K562 (cell line): Measurements from ENCODE around the gene GLIS1. TPM values are rescaled to one million over a fixed set of nuclear protein-coding genes. Genes with fewer than 3 reads are reported as not detected.

Experiments used
- ATAC-seq: fragments of 200-7000 bp; cut with Tn5 transposase; 3 replicates; pipeline ENCODE4 v1.9.1; 2020; ENCODE audit warnings: moderate library complexity
- Bru-seq: library from RNA; stranded (reverse); fragments of 400-500 nt; gene quantifications from one replicate; lab custom pipeline; 2021; lab: Mats Ljungman, UMichigan
- BruChase-seq, 2 experiments: library from RNA; stranded (reverse); fragments of 400-500 nt; gene quantifications; one replicate each; lab custom pipeline; 2021; lab: Mats Ljungman, UMichigan
- BruUV-seq: library from RNA; stranded (reverse); fragments of 400-500 nt; replicated peaks from 2 replicates; lab custom pipeline; 2021; lab: Mats Ljungman, UMichigan
- CTCF ChIA-PET: fragments of 300-600 bp; formaldehyde crosslinking; extraction: SDS; loops from one replicate; lab custom pipeline; 2021; ENCODE audit warnings: low intra/inter-chr PET ratio; lab: Yijun Ruan, JAX
- POLR2A ChIA-PET: fragments of 300-600, 350-650 bp; sonication (Branson Sonifier 250); formaldehyde crosslinking; extraction: SDS; loops from one replicate; lab custom pipeline; 2021; ENCODE audit warnings: antibody characterized with exemption, inconsistent platforms; lab: Yijun Ruan, JAX
- DNase-seq, 4 experiments: peaks; one replicate each; pipeline versions ENCODE4 v3.0.0 to v3.0.0-alpha.2; 2011 to 2018; ENCODE audit warnings: low spot score in 3 of 4, mixed read lengths in 3 of 4; ENCODE audit errors: extremely low read depth in 1 of 4
- FAIRE-seq: peaks from 2 replicates; lab custom pipeline; 2011; peaks lifted over from hg19 to GRCh38; lab: Jason Lieb, UNC
- H2AFZ ChIP-seq: 2 replicates; pipeline ENCODE4 v1.6.0; 2011; ENCODE audit warnings: low read depth, low read length, control low read depth, inconsistent platforms
- H3K27ac ChIP-seq: fragments of 200-600 bp; 3 replicates; pipeline ENCODE4 v1.8.0; 2011; ENCODE audit warnings: low read depth, mild to moderate bottlenecking, control low read depth, inconsistent platforms, low read length, moderate library complexity, mixed read lengths; ENCODE audit errors: extremely low read depth
- H3K27me3 ChIP-seq, 2 experiments: fragments of 300-600 bp in 1 of 2; 2 replicates in 1 of 2; 3 replicates in 1 of 2; pipeline versions ENCODE4 v1.6.0 to v1.8.0; 2011; ENCODE audit warnings: inconsistent platforms in 2 of 2, low read length in 2 of 2, mild to moderate bottlenecking in 1 of 2, mixed read lengths in 1 of 2, moderate library complexity in 1 of 2; ENCODE audit not compliant: control insufficient read depth in 2 of 2, insufficient read depth in 2 of 2
- H3K36me3 ChIP-seq: fragments of 300-600 bp; 3 replicates; pipeline ENCODE4 v1.8.0; 2011; ENCODE audit warnings: mild to moderate bottlenecking, low read length, inconsistent platforms; ENCODE audit not compliant: control insufficient read depth, insufficient read depth
- H3K4me1 ChIP-seq, 2 experiments: fragments of 200-600 bp in 1 of 2; replicated peaks in 1 of 2; 2 replicates in 1 of 2; 3 replicates in 1 of 2; pipeline versions ENCODE4 v1.5.1 to v1.8.0; 2011; ENCODE audit warnings: inconsistent platforms in 2 of 2, low read length in 2 of 2, mild to moderate bottlenecking in 1 of 2, mixed read lengths in 1 of 2, moderate library complexity in 1 of 2; ENCODE audit not compliant: control insufficient read depth in 2 of 2, insufficient read depth in 2 of 2
- H3K4me2 ChIP-seq: 2 replicates; pipeline ENCODE4 v1.6.1; 2011; ENCODE audit warnings: low read length, control low read depth, inconsistent platforms, mixed read lengths; ENCODE audit not compliant: insufficient read depth
- H3K4me3 ChIP-seq: fragments of 200-600 bp; sonication (generic), shearing (Covaris generic); 2 replicates; pipeline ENCODE4 v1.5.1; 2016; ENCODE audit warnings: control low read depth, inconsistent platforms
- H3K79me2 ChIP-seq: fragments of 200-600 bp; 3 replicates; pipeline ENCODE4 v1.8.0; 2011; ENCODE audit warnings: low read length, inconsistent platforms; ENCODE audit not compliant: control insufficient read depth, insufficient read depth
- H3K9ac ChIP-seq, 2 experiments: 2 replicates each; pipeline versions ENCODE4 v1.6.0 to v1.6.1; 2011; ENCODE audit warnings: low read depth in 2 of 2, low read length in 2 of 2, control low read depth in 1 of 2, inconsistent platforms in 1 of 2, mild to moderate bottlenecking in 1 of 2, mixed read lengths in 1 of 2; ENCODE audit not compliant: insufficient read depth in 1 of 2
- H3K9me1 ChIP-seq: one replicate; pipeline ENCODE4 v1.6.0; 2011; ENCODE audit warnings: inconsistent platforms, mild to moderate bottlenecking, low read length, moderate library complexity; ENCODE audit not compliant: control insufficient read depth, insufficient read depth
- H3K9me3 ChIP-seq: replicated peaks from 2 replicates; pipeline ENCODE4 v1.5.1; 2011; ENCODE audit warnings: low read depth, low read length, inconsistent platforms; ENCODE audit not compliant: control insufficient read depth, insufficient read depth
- H4K20me1 ChIP-seq: replicated peaks from 2 replicates; pipeline ENCODE4 v1.6.1; 2011; ENCODE audit warnings: low read length, inconsistent platforms, mixed read lengths; ENCODE audit not compliant: control insufficient read depth, insufficient read depth
- CREM ChIP-seq: IDR thresholded peaks from 2 replicates; pipeline ENCODE4 v1.6.1; 2014; ENCODE audit warnings: antibody characterized with exemption, low read depth
- MAZ ChIP-seq, 2 experiments: fragments of 450-650 bp in 1 of 2; sonication (generic) in 1 of 2; formaldehyde crosslinking; IDR thresholded peaks in 1 of 2; conservative IDR thresholded peaks in 1 of 2; 2 replicates each; pipeline versions ENCODE4 v1.4.0 to v1.5.0; 2020; ENCODE audit warnings: mild to moderate bottlenecking in 1 of 2, missing genetic modification reagents in 1 of 2
- NEUROD1 ChIP-seq: fragments of 150-350 bp; IDR thresholded peaks from 2 replicates; pipeline ENCODE4 v1.6.1; 2014; ENCODE audit warnings: borderline replicate concordance, low read length, low read depth; ENCODE audit not compliant: partially characterized antibody
- NFYB ChIP-seq: IDR thresholded peaks from 2 replicates; pipeline ENCODE4 v1.6.1; 2011; ENCODE audit warnings: mild to moderate bottlenecking, moderate library complexity; ENCODE audit not compliant: insufficient read length; ENCODE audit errors: extremely low read depth
- PBX2 ChIP-seq, 2 experiments: IDR thresholded peaks in 1 of 2; conservative IDR thresholded peaks in 1 of 2; 2 replicates each; pipeline ENCODE4 v1.6.1; 2016; ENCODE audit warnings: low read depth in 2 of 2, mild to moderate bottlenecking in 1 of 2, missing compliant biosample characterization in 1 of 2, missing genetic modification characterization in 1 of 2, moderate library complexity in 1 of 2
- POLR3A ChIP-seq: IDR thresholded peaks from 2 replicates; pipeline ENCODE4 v1.6.1; 2011; ENCODE audit warnings: borderline replicate concordance, mild to moderate bottlenecking, moderate library complexity; ENCODE audit not compliant: insufficient read length, insufficient read depth; ENCODE audit errors: extremely low read depth
- SRSF3 ChIP-seq: fragments of 200-400 bp; formaldehyde crosslinking; IDR thresholded peaks from 2 replicates; pipeline ENCODE4 v1.6.1; 2016; ENCODE audit warnings: mild to moderate bottlenecking, low read length, moderate library complexity; ENCODE audit not compliant: insufficient read depth
- ZBTB7A ChIP-seq: IDR thresholded peaks from 2 replicates; pipeline ENCODE4 v1.6.1; 2011; ENCODE audit warnings: low read depth, mild to moderate bottlenecking, low read length, moderate library complexity, borderline replicate concordance; ENCODE audit not compliant: control insufficient read depth
- ZNF197 ChIP-seq: fragments of 200-800 bp; sonication (Bioruptor generic); IDR thresholded peaks from 2 replicates; pipeline ENCODE4 v1.6.1; 2016; ENCODE audit warnings: low read depth, missing genetic modification characterization, missing compliant biosample characterization
- ZNF347 ChIP-seq: fragments of 450-650 bp; formaldehyde crosslinking; IDR thresholded peaks from 2 replicates; pipeline ENCODE4 v1.4.0; 2020; ENCODE audit warnings: low read depth, mild to moderate bottlenecking, moderate library complexity
- WGBS: fragments of 100-300 bp; shearing (Covaris generic); methylation state at CpG from one replicate; pipeline ENCODE4 v1.1.6; 2016; ENCODE audit warnings: low coverage, mixed read lengths; ENCODE audit not compliant: insufficient coverage; ENCODE audit errors: missing lambda C conversion rate; 5-methylcytosine and 5-hydroxymethylcytosine counted together
- in situ Hi-C: fragments of 300-500 bp; cut with MboI; formaldehyde crosslinking; loops from 4 replicates; pipeline ENCODE4 v1.15.0; 2018; ENCODE audit warnings: inconsistent platforms, mixed read lengths
- intact Hi-C: fragments of 100-400 bp; cut with micrococcal nuclease; formaldehyde crosslinking; loops from 2 replicates; pipeline ENCODE4 v1.14.2; 2022
- long read RNA-seq, 3 experiments: library from polyadenylated mRNA in 2 of 3; library from RNA in 1 of 3; unstranded in 2 of 3; stranded (forward) in 1 of 3; transcript quantifications; one replicate each; pipeline ENCODE4 v2.0.0, GENCODE V29; 2019 to 2022
- polyA minus RNA-seq, 3 experiments: library from RNA; depleted of rRNA, polyadenylated mRNA; stranded (reverse); fragments of >200 nt; gene quantifications; 2 replicates each; pipeline ENCODE4 v1.2.3, GENCODE V29; 2011
- polyA plus RNA-seq, 8 experiments: library from polyadenylated mRNA; depleted of rRNA in 4 of 8; stranded (reverse) in 5 of 8; unstranded in 3 of 8; fragments of >200 nt; fragmentation: Nextera tagmentation in 2 of 8; fragmentation: Illumina TruSeq in 1 of 8; extraction: Ambion mirVana in 2 of 8; extraction: Trizol in 1 of 8; gene quantifications; 2 replicates each; pipeline versions ENCODE4 v1.2.1 to v1.2.3, GENCODE V29; 2011 to 2014; ENCODE audit warnings: inconsistent platforms in 1 of 8, missing spikeins in 1 of 8
- total RNA-seq, 7 experiments: library from RNA; depleted of rRNA in 6 of 7; stranded (reverse); fragments of >200 nt in 6 of 7; fragmentation: Illumina TruSeq in 2 of 7; extraction: Trizol in 2 of 7; gene quantifications; 2 replicates each; pipeline versions ENCODE4 v1.2.1 to v1.2.3, GENCODE V29; 2011 to 2021; ENCODE audit warnings: low replicate concordance in 1 of 7
- TF ChIP-seq, protein P1 (sequence below): fragments of 250-450 bp; sonication (Bioruptor Pico); IDR thresholded peaks from 2 replicates; pipeline ENCODE4 v1.8.0; 2021; ENCODE audit warnings: mild to moderate bottlenecking, moderate library complexity

The GLIS1 gene
- not detected in 2 replicates for total RNA-seq (2011; cell fraction: chromatin; rRNA removed; ENCODE audit: low replicate concordance)
- total RNA-seq (2011; cell fraction: nucleolus; rRNA removed), result not detected in 2 replicates
- total RNA-seq (2011; cell fraction: nucleoplasm; rRNA removed), result not detected in 2 replicates
- total RNA-seq (2014; rRNA removed) (not detected in 2 replicates), total RNA-seq (2014; rRNA removed; fragmentation: Illumina TruSeq; extraction: Trizol) (not detected in 2 replicates), total RNA-seq (2015; rRNA removed; fragmentation: Illumina TruSeq; extraction: Trizol) (not detected in 2 replicates), total RNA-seq (2021) (not detected in 2 replicates), polyA plus RNA-seq (2011; rRNA removed) (not detected in 2 replicates), polyA plus RNA-seq (2014; fragmentation: Illumina TruSeq; extraction: Trizol) (not detected in 2 replicates), polyA plus RNA-seq (2014; fragmentation: Nextera tagmentation; extraction: Ambion mirVana) (not detected), polyA plus RNA-seq (2014; rRNA removed) (not detected in 2 replicates), polyA minus RNA-seq (2011; rRNA and poly(A)+ RNA removed) (not detected in 2 replicates), Bru-seq, nascent RNA (percentile 9 among the genes with signal in this experiment), BruChase-seq, experiment 1, labeled RNA remaining after a 2-hour chase (percentile 31 among the genes with signal in this experiment), BruChase-seq, experiment 2, labeled RNA remaining after a 6-hour chase (percentile 27 among the genes with signal in this experiment)
- polyA plus RNA-seq (2011; cell fraction: cytosol; rRNA removed), result not detected in 2 replicates
- not detected in 2 replicates for polyA plus RNA-seq (2011; cell fraction: nucleus; rRNA removed)
- polyA plus RNA-seq (2012), result 0.24 TPM in 1 of 2 replicates, not detected in the other
- polyA minus RNA-seq (2011; cell fraction: cytosol; rRNA and poly(A)+ RNA removed), result not detected in 2 replicates
- not detected in 2 replicates for polyA minus RNA-seq (2011; cell fraction: nucleus; rRNA and poly(A)+ RNA removed)
- long read RNA-seq, experiment 1, result 0 reads
- long read RNA-seq, experiment 2, result 0 reads
- long read RNA-seq, experiment 3, result 0 reads

- 1% methylated on average over 19 of the region's 73 CpGs for WGBS
- in situ Hi-C loops (no loop called here), intact Hi-C loops (no loop called here)
- BruUV-seq, result no TSS peak
- Histone ChIP-seq H4K20me1 (no peaks in the 10 kb centered on the region; the same call in 1 of the 2 replicates), H3K9ac (peak within 1 kb of the TSS in 1 of 2 experiments; percentile 85; a peak in 2 of 4 replicates), H3K79me2 (no peaks in the 10 kb centered on the region), H3K9me3 (0 out of 2 replicates have a peak, but pooled peaks cover 2% of the 10 kb centered on the region), H3K27me3 (peaks cover 39 to 54% of the 10 kb centered on the region in 2 experiments), H3K9me1 (no peaks in the 10 kb centered on the region), H3K27ac (no peak within 1 kb of the TSS), H3K4me3 (peak within 1 kb of the TSS; percentile 42), H3K4me2 (peak within 1 kb of the TSS; percentile 68), H3K36me3 (no peaks in the 10 kb centered on the region), H3K4me1 (peaks cover 0 to 21% of the 10 kb centered on the region in 2 experiments; a peak in 3 of 5 replicates), H2AFZ (peak within 1 kb of the TSS; percentile 84)
- FAIRE-seq (no peak), ATAC-seq (peak; percentile 100), DNase-seq (peak; percentile 93 to 100 (median 100))
- POLR2A ChIA-PET, result interaction anchor here (0.6 kb wide), 2 partner anchors 11 to 24 kb away, joined by 3 read pairs; no protein-coding TSS in a partner anchor
- CTCF ChIA-PET, result no interaction called here
- 0 out of 2 replicates have a peak, but pooled peaks have one; percentile 20 for TF ChIP-seq CREM
- no peak for TF ChIP-seq POLR3A
- TF ChIP-seq, protein P1, sequence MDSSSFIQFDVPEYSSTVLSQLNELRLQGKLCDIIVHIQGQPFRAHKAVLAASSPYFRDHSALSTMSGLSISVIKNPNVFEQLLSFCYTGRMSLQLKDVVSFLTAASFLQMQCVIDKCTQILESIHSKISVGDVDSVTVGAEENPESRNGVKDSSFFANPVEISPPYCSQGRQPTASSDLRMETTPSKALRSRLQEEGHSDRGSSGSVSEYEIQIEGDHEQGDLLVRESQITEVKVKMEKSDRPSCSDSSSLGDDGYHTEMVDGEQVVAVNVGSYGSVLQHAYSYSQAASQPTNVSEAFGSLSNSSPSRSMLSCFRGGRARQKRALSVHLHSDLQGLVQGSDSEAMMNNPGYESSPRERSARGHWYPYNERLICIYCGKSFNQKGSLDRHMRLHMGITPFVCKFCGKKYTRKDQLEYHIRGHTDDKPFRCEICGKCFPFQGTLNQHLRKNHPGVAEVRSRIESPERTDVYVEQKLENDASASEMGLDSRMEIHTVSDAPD (CRISPR knock-in tag), result no peak
- no peak for TF ChIP-seq ZNF197 (CRISPR knock-in tag)
- 0 out of 4 replicates have a peak, but pooled peaks of 1 of the 2 experiments have one; percentile 39 for TF ChIP-seq MAZ (CRISPR knock-in tag; conservative IDR thresholded peaks at IDR 0.05 in 1 of 2, IDR thresholded peaks at IDR 0.05 in 1 of 2)
- TF ChIP-seq PBX2 (CRISPR knock-in tag; IDR thresholded peaks at IDR 0.05; ENCODE audit: low read depth), result peak; percentile 61
- no peak for TF ChIP-seq PBX2 (tag; conservative IDR thresholded peaks at IDR 0.05; ENCODE audit: low read depth)
- TF ChIP-seq NFYB, result peak; percentile 90
- TF ChIP-seq ZBTB7A, result peak; percentile 36; the same call in 1 of the 2 replicates
- TF ChIP-seq ZNF347 (CRISPR knock-in tag), result no peak
- TF ChIP-seq SRSF3, result no peak
- TF ChIP-seq NEUROD1, result peak; percentile 86
Observed at GRCh38 chr1:53739109-53739681, at the start of gene GLIS1. TSS of gene GLIS1 (minus strand) at chr1:53739164. CDS start at chr1:53738064, 1,100 bp downstream.
